ENCODE data around the gene RPL13.

RPL13 gene

DNA sequence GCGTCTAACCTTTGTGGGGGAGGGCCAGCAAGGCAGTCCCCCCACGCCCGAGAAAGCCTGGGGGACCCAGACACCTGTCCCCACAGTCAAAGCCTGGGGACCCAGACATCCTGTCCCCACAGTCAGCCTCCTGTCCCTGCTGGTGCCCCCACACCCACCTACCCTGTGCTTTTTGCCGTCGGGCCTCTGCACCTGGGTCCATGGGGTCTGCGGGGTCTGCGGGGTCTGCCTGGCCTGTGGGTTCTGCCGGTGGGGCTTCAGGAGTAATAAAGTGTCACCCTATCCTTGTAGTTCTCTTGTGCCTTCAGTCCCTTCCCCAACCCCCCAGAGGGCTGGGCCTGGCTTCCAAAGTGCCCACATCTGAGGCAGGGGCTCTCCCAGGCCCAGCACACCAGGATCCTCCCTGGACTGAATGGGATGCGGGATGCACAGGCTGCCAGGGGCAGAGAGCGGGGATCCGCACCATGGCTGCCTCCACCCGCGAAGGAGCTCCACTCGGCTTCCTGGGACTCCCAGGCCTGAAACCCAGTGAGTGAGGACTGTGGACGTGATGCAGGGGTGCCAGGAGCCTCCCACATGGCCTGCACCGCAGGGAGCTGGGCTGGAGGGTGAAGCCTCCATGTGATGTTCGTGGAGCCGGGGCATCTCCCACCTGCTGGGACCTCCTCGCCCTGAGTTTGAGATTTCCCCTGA is 36.6 kb downstream of the RPL13 start:
- no peak for DNase-seq (ENCODE audit: low read depth in 2 of 2)

DNA sequence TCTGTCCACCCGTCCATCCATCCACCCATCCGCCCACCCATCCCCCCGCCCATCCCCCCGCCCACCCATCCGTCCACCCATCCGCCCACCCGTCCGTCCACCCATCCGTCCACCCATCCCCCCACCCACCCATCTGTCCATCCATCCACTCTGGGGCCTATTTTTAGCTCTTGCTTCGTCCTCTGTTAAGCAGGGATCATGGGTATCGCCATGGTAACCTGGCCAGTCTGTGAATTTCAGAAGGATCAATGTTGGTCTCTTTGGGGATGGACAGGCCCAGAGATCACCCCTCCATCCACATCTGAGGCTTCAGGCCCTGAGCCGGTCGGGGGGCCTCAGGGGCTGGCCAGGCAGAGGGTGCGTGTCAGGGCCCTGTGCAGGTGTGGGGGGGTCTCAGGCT is 37.7 kb downstream of the RPL13 start:
- no peak for DNase-seq (ENCODE audit: low read depth in 2 of 2)

DNA sequence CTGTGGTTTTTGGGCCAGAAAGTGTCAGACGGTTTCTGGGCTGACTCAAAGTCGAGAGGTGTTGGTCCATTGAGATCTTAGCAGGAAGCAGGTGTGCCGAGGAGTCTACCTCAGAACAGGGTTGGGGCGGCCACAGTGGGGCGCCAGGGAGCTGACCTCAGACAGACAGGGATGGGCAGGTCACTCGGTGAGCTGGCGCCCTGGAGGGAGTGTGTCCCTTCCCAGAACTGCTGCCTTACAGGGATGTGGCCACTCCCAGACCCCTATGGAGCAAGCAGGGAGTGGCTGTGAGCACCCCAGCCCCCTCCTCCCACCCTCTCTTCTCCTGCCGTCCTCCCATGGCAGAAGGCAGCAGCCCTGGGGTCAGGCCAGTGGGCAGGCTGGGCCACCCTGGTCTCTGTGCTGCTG is 39.0 kb downstream of the RPL13 start:
- no peak for DNase-seq (ENCODE audit: low read depth in 2 of 2)

DNA sequence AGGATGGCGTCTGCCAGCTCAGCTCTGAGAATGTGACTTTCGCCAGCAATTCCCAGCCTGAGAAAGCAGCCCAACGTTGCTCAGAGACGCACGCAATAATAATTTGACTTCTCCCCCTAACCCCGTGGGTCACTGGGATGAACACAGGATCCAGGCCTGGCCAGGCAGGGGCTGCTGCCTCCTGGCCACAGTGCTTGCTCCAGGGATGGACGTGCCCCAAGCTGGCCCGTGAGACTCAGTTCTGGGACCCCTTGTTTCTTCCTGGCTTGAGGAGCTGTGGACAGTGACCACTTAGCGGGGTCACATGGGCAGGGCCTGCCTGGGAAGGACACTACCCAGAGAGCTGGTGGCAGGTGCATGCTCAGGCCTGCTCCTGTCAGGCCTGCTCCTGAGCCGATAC is 39.4 kb downstream of the RPL13 start:
- no peak for DNase-seq (ENCODE audit: low read depth in 2 of 2)

DNA sequence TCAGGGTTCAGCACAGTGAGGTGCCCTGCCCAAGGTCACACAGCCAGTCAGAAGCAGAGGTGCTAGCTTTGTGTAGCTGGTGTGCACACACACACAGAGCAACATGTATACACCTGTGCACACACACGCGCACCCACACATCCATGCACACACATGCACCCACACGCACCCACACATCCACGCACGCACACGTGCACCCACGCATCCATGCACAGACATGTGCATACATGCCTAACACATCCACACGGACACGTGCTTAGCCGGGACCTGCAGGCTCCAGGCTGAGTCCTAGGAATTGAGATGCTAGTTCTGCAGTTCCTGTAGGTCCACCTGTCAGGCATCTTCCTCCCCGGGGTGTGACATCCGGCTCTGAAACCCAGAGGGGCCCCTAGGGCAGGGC is 39.9 kb downstream of the RPL13 start:
- no peak for DNase-seq (ENCODE audit: low read depth in 2 of 2)

DNA sequence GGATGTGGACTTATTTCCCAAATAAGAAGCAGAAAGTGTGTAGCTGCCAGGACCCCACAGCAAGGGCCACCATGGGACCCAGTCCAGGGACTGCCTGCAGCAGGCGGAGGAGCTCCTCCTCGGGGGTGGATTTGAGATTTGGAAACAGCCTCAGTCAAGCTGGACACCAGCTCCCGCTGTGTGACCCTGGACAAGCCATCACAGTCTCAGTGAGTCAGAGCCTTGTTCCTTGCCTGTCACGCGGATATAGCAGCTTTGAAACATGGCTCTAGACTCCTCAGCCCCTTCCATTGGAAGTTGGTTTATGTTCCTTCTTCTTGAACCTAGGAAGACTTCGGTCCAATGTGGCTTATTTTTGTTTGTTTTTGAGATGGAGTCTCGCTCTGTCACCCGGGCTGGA is 40.5 kb downstream of the RPL13 start:
- DNase-seq (ENCODE audit: low read depth in 2 of 2) = no peak

DNA sequence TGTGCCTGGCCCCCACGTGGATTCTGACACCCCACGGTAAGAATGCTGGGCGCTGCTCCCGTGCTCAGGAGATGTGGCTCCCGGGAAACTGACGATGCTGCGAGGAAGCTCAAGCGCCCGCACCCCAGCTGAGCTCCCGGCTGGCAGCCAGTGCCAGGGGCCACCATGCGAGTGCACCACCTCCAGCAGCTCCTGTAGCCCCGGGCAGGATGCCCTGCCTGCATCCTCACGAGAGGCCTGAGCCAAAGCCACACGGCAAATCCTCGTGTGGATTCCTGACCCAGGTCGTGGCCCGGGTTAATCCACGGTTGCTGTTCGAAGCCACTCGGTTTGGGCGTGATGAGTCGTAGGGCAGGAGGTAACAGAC is 41.4 kb downstream of the RPL13 start:
- DNase-seq (ENCODE audit: low read depth in 2 of 2) = no peak

DNA sequence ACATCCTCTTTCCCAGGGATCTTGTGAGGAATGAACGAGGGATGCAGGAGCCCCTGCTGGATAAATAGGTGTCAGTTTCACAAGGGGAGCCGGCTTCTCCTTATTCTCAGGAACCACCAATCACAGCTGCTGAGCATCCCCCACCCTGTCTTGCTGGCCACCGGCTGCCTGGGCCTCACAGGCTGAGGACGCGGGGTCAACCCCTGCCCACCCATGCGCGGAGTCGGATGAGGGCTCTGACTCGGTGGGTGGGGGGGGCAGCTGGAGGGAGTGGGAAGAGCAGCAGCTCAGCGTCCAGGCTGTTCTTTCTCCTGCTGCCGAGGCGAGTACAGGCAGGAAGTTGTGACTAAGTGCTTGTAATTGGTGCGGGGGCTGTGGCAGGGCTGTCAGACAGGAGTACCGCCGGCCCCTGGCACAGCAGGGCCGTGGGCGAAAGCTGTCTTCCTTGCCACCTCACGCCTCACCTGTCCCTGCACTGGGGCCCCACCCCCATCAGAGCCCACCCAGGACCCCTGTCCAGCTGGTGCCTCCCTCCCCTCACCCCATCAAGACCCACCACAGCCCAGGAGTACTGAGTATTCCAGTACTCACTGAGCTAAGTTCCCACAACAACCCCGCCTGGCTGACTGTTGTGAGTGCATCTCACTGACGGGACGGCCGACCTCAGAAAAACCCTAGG is 41.9 kb downstream of the RPL13 start:
- DNase-seq (ENCODE audit: low read depth in 2 of 2) = peak; percentile 44 to 56

DNA sequence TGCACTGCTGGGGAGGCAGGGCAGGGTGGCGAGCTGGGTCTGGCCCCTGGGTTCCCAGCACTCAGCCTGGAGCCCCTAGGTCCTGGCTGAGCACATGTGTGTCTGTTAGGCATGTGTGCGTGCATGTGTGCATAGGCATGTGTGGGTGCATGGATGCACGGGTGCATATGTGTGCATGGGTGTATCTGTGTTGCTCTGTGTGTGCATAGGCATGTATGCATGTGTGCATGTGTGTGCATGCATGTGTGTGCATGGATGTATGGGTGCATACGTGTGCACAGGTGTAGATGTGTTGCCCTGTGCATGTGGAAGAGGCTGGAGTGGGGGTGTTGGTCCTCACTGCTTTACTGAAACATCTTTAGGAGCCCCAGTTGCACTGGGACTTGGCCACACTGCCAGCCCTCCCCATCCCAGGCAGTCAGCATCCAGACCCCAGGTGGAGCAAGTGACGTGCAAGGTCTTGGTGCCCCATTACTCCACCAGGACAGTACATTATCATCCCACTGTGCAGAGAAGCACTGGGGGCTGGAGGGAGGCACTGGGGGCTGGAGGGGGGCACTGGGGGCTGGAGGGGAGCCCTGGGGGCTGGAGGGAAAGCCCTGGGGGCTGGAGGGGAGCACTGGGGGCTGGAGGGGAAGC is 42.6 kb downstream of the RPL13 start:
- no peak for DNase-seq (ENCODE audit: low read depth in 2 of 2)

DNA sequence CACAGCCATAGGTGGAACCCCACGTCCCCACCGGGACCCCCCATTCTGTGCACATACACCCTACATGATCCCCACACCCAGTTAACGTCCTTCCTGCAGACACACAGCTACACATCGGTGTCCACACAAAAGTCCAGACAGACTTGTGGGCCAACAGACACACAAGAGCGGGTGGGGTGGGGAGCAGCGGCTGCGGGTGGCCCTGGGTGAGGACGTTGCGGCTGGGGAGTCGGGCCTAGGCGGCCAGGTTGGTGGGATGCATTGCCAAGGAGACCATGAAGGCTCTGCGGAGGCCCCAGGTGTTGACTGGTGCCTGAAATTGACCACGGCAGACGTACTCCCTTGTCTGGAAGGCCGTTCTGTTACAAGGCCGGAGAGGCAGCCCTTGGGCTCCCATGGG is 44.3 kb downstream of the RPL13 start:
- DNase-seq (ENCODE audit: low read depth in 2 of 2) = no peak

DNA sequence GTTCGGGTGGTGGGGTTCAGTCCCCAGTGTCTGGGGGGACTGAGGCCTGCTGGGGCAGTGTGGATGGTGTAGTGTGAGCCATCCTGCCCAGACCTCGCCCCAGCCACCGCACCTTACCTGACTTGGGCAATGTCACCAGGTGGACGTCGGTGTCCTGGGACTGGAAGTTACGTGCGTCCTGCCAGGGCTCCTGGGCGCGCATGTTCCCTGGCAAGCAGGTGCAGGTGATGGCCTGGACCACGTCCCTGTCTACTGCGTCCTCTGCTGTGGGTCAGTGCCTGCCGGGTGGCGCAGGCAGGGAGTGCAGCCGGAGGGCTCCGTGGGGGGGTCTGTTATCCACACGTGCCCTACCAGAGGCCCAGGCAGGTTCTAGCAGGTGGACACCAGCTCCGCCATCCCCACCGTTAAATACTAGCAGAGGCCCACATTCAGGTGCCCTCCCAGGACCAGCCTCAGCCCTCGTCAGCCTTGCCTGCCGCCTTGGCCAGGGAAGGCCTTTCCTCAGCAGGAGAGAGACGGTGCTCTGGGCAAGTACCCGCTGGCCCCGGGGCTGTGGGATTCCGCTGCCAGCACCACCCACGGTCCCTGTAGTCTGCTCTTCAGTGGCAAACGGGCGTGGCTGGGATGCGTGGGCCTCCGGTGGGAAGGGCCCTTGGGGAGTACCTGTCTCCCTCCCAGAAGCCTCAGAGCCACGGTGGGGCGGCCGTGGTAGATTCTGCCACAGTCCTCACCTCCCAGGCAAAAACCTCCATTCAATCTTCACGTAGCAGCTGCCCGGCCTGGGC is 44.9 kb downstream of the RPL13 start:
- DNase-seq (ENCODE audit: low read depth in 2 of 2) = no peak

DNA sequence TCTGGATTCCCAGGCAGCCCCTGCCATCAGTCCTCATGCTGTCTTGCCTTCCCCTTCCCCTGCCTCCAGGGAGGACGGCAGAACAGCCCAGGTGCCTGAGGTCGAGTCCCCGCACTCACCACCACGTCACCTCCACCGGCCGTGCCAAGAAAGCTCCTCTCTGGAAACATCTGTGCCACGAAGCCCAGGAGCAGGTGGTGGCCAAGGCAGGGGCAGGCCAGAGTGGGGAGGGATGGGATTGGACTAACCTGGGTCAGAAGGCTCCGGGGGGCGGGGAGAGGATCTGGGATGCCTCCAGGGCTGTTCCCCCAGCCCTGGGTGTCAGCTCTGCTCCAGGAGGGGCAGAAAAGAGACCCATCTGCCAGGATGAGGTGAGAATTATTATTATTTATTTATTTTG is 45.5 kb downstream of the RPL13 start:
- DNase-seq (ENCODE audit: low read depth in 2 of 2) = no peak

DNA sequence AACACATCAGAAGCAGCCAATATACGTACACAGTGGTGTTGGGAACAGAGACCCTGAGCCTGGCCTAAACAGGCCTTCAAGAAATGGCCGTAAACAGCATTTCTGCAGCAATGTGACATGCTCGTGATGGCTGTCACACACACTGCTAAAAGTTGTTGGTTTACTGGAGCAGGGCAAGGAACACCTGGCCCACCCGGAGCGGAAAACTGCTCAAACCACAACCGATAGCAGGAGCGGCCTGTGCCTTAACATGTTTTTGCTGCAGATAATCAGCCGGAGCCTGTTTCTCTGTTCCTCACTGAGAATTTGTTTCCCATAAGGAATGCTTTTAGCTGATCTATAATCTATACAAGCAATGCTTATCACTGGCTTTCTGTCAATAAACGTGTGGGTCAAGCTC is 47.0 kb downstream of the RPL13 start:
- no peak for DNase-seq (ENCODE audit: low read depth in 2 of 2)

DNA sequence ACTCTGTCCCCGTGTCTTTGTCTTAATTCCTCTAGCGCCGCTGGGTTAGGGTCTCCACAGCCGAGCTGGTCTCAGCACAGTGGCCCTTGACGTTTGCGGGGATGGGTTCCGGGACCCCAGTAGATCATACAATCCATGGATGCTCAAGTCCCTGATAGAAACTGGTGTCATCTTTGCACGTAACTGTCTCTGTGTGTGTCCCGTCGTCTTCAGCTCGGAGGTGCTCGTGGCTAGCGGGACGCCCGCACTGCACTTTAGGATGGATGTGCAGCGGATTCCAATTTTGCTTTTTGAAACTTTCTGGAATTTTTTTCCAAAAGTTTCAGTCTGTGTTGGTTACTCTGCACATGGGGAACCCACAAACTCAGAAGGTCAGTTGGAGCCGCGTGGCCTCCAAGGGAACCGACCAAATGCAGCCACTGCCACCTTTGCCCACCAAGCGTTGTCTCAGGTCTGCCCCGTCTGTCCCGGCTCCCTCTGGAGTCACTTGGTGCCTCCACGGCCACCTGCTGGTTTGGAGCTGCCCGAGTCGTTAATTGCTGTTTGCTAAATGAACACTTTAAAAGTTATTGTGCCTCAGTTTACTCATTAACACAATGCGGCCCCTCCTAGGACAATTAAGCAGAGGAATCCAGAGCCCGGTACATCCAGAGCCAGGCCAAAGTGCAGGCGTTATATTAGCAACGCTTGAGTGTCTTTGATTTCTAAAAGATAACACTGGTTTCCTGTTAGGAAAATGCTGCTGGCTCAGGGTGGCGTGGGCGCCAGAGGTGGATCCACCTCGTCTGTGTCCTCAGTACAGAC is 47.7 kb downstream of the RPL13 start:
- DNase-seq (ENCODE audit: low read depth in 2 of 2) = no peak

DNA sequence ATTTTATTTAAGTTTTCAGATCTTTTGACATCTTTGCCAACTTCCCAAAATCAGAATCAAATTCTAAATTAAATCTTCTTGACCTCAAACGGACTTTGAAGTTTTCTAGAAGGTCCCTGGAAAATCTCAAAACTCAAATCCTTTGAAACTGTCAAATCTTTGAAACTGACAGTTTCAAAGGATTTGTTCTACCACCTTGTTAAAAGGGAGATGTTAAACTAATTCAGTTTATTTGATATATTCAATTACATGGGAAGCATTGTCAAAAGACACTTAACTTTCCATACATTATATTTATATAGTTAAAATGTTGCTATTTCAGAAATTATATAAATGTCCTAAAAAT is 49.6 kb downstream of the RPL13 start:
- DNase-seq (ENCODE audit: low read depth in 2 of 2) = no peak

DNA sequence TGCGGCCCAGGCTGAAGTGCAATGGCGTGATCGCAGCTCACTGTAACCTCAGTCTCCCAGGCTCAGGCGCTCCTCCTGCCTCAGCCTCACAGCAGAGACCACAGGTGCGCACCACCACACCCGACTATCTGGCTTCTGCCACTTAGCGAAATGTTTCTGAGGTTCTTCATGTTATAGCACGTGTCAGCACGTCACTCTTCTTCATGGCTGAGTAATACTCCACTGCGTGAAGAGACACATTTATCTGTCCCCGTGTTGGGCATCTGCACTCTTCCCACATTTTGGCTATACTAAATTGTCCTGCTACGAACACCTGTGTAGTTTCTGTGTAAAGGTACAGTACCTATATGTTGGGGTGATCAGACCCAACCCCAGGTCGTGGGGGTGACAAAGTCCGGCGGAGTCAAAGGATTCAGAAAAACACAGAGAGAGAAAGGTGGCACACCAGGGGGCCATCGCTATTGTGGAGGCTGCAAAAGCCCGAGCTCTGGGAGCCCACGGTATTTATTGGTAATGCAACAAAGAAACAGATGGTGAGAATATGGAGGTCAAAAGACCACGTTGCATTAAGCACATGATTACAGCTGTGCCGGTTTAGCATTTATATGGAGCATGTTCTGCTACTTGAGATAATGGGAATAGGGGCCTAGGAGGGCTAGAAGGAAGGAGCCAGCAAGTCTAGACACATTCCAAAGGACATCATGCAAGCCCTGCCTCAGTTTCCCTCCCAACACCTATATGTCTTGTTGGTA is 52.1 kb downstream of the RPL13 start:
- no peak for DNase-seq (ENCODE audit: low read depth in 2 of 2)

DNA sequence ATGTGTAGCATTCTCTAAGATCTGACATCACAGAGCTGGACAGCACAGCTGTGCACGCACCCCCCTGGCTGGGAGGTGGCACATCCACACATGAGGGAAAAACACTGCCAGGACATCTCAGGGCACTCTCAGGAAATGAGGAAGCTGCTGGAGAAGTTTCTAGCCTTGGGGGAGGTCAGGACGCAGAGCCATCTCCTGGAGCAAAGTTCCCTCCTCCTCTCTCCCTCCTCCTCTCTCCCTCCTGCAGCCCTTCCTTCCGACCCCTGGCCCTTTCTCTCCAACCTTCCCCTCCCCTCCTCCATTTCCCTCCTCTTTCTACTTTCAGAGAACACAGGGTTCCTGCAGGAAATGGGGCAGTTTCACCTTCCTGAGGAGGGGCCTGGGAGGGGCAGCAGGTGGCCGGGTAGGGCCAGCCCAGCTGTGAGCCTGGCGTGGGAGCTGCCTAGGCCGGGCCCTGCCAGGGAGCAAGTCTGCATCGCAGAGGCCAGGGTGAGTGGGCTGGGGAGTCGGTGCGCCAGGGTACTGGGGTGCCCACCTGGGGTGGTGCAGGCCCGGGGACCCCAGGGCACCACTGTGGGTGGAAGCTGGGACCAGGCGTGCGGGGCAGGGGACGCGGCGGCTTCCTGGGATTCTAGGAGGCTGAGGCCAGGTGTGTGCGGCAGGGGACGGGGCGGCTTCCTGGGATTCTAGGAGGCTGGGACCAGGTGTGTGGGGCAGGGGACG is 52.9 kb downstream of the RPL13 start, which contains the start of gene DPEP1:
Gene DPEP1, plus strand, starts transcription at position 412 of the 723 bp plus-strand sequence. CDS start 16,769 bp downstream, outside the sequence.
- no peak for DNase-seq (ENCODE audit: low read depth in 2 of 2)

DNA sequence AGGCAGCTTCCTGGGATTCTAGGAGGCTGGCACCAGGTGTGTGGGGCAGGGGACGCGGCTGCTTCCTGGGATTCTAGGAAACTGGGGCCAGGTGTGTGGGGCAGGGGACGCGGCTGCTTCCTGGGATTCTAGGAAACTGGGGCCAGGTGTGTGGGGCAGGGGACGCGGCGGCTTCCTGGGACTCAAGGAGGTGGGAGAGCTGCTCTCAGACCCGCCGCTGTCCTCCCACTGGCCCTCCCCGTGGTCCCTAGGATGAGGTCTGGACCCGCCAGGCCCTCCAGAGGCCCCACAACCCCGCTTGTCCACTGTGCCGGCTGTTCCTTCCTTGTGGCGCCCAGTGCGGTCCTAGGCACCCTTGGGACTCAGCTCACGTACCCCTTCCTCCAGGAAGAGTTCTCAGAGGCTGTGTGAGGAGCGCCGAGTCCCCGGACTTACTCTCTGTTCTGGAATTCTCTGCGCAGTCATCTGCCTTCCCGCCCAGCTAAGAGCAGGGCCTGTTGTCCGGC is 53.5 kb downstream of the RPL13 start:
- no peak for DNase-seq (ENCODE audit: low read depth in 2 of 2)
